ENCODE results near the gene RPTOR.

The RPTOR gene

GRCh38 chr17:80652756-80653330 lies 108.2 kb downstream of the RPTOR start (continued):
- no peak for TF ChIP-seq CSRNP3 (CRISPR knock-in tag; IDR thresholded peaks at IDR 0.05)
- TF ChIP-seq ZFP30 (CRISPR knock-in tag; IDR thresholded peaks at IDR 0.05): no peak
- no peak for TF ChIP-seq SNAI2 (CRISPR knock-in tag; IDR thresholded peaks at IDR 0.05)
- TF ChIP-seq ESRRG (CRISPR knock-in tag; IDR thresholded peaks at IDR 0.05): no peak
- TF ChIP-seq PPARA (CRISPR knock-in tag; IDR thresholded peaks at IDR 0.05; ENCODE audit: borderline replicate concordance): no peak
- TF ChIP-seq ISL1 (CRISPR knock-in tag; IDR thresholded peaks at IDR 0.05): no peak
- no peak for TF ChIP-seq ARNTL (CRISPR knock-in tag; IDR thresholded peaks at IDR 0.05; ENCODE audit: borderline replicate concordance, low read depth)

- ATAC-seq: no peak
- TF ChIP-seq TOX (CRISPR knock-in tag; IDR thresholded peaks at IDR 0.05; ENCODE audit: borderline replicate concordance) (no peak), SNAI2 (CRISPR knock-in tag; IDR thresholded peaks at IDR 0.05) (no peak), ISL1 (CRISPR knock-in tag; IDR thresholded peaks at IDR 0.05) (no peak), ZNF8 (CRISPR knock-in tag; IDR thresholded peaks at IDR 0.05) (no peak), ZNF70 (CRISPR knock-in tag; IDR thresholded peaks at IDR 0.05) (no peak), GLIS3 (CRISPR knock-in tag; IDR thresholded peaks at IDR 0.05) (no peak), PPARA (CRISPR knock-in tag; IDR thresholded peaks at IDR 0.05; ENCODE audit: borderline replicate concordance) (no peak), ZFP30 (CRISPR knock-in tag; IDR thresholded peaks at IDR 0.05) (no peak), CSDC2 (CRISPR knock-in tag; IDR thresholded peaks at IDR 0.05) (no peak)
These were observed 109.2 kb downstream of the RPTOR start for GRCh38 chr17:80653856-80654255.

- no peak for ATAC-seq
- TF ChIP-seq TOX (CRISPR knock-in tag; IDR thresholded peaks at IDR 0.05; ENCODE audit: borderline replicate concordance): no peak
- no peak for TF ChIP-seq ZFP3 (CRISPR knock-in tag; IDR thresholded peaks at IDR 0.05)
- no peak for TF ChIP-seq ZNF70 (CRISPR knock-in tag; IDR thresholded peaks at IDR 0.05)
- TF ChIP-seq BACH2 (CRISPR knock-in tag; IDR thresholded peaks at IDR 0.05; ENCODE audit: borderline replicate concordance): no peak
- TF ChIP-seq CSDC2 (CRISPR knock-in tag; IDR thresholded peaks at IDR 0.05): no peak
These were observed 111.0 kb downstream of the RPTOR start for GRCh38 chr17:80655608-80656007.

GRCh38 chr17:80656590-80656989 lies 112.0 kb downstream of the RPTOR start:
- TF ChIP-seq CSRNP3 (CRISPR knock-in tag; IDR thresholded peaks at IDR 0.05) (no peak), PATZ1 (CRISPR knock-in tag; IDR thresholded peaks at IDR 0.05; ENCODE audit: borderline replicate concordance) (no peak), SNAI2 (CRISPR knock-in tag; IDR thresholded peaks at IDR 0.05) (no peak), TOX (CRISPR knock-in tag; IDR thresholded peaks at IDR 0.05; ENCODE audit: borderline replicate concordance) (no peak), RARB (CRISPR knock-in tag; IDR thresholded peaks at IDR 0.05) (no peak), ISL1 (CRISPR knock-in tag; IDR thresholded peaks at IDR 0.05) (no peak), CSDC2 (CRISPR knock-in tag; IDR thresholded peaks at IDR 0.05) (no peak), ZFP30 (CRISPR knock-in tag; IDR thresholded peaks at IDR 0.05) (no peak), TSHZ2 (CRISPR knock-in tag; IDR thresholded peaks at IDR 0.05) (no peak), ZFP3 (CRISPR knock-in tag; IDR thresholded peaks at IDR 0.05) (no peak), ZNF8 (CRISPR knock-in tag; IDR thresholded peaks at IDR 0.05) (no peak)
- no peak for ATAC-seq

GRCh38 chr17:80657561-80657960 lies 112.9 kb downstream of the RPTOR start:
- no peak for ATAC-seq
- no peak for TF ChIP-seq SNAI2 (CRISPR knock-in tag; IDR thresholded peaks at IDR 0.05)
- TF ChIP-seq ZNF565 (CRISPR knock-in tag; conservative IDR thresholded peaks at IDR 0.05; ENCODE audit: low read depth): no peak
- no peak for TF ChIP-seq ZNF70 (CRISPR knock-in tag; IDR thresholded peaks at IDR 0.05)
- TF ChIP-seq POU6F1 (CRISPR knock-in tag; IDR thresholded peaks at IDR 0.05; ENCODE audit: borderline replicate concordance, low read depth): no peak
- TF ChIP-seq TSHZ2 (CRISPR knock-in tag; IDR thresholded peaks at IDR 0.05): no peak

Data from SK-N-SH treated with all-trans-retinoic acid at 6 μM for 48 hours (cell line).